Uterus (tissue), 2 donors: Measurements from ENCODE around the gene MRPL9.

Experiments used
- POLR2A ChIP-seq, 2 donors: fragments of 450-650 bp; IDR thresholded peaks; one replicate each; pipeline ENCODE4 v1.6.1; 2016; ENCODE audit warnings: antibody characterized with exemption in 2 of 2, mild to moderate bottlenecking in 1 of 2, moderate library complexity in 1 of 2
- TF ChIP-seq, protein P1 (sequence below), 4 experiments: fragments of 200-600 bp in 2 of 4; fragments of 450-650 bp in 2 of 4; sonication (generic) in 2 of 4; IDR thresholded peaks; one replicate each; pipeline ENCODE4 v1.5.1; 2016 to 2019; ENCODE audit warnings: antibody characterized with exemption in 4 of 4, mild to moderate bottlenecking in 2 of 4, moderate library complexity in 1 of 4

DNA sequence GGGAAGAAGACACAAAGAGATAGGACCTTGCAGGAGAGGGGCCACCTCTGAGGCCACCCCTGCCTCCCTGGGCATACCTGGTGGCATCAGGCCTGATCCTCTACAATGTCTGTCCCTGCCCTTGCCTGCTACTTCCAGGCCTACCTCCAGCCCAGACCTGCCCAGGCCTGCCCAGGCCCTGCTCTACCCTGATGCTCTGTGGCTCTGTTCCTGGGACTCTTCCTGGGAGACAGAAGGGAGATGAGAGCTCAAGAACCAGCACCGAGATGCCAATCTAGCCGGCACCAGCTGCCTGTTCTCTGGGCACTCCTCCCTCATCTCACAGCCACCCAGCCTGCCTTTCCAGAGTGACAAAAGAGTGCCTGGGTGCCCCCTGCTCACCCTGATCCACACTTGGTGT is 49.4 kb downstream of the MRPL9 start:
- TF ChIP-seq, protein P1, sequence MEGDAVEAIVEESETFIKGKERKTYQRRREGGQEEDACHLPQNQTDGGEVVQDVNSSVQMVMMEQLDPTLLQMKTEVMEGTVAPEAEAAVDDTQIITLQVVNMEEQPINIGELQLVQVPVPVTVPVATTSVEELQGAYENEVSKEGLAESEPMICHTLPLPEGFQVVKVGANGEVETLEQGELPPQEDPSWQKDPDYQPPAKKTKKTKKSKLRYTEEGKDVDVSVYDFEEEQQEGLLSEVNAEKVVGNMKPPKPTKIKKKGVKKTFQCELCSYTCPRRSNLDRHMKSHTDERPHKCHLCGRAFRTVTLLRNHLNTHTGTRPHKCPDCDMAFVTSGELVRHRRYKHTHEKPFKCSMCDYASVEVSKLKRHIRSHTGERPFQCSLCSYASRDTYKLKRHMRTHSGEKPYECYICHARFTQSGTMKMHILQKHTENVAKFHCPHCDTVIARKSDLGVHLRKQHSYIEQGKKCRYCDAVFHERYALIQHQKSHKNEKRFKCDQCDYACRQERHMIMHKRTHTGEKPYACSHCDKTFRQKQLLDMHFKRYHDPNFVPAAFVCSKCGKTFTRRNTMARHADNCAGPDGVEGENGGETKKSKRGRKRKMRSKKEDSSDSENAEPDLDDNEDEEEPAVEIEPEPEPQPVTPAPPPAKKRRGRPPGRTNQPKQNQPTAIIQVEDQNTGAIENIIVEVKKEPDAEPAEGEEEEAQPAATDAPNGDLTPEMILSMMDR (IDR thresholded peaks at IDR 0.05): no peak
- TF ChIP-seq POLR2A (IDR thresholded peaks at IDR 0.05): no peak
